MM.1S (cell line): ENCODE data around the gene ERC2.

Experiments
- CTCF ChIP-seq: fragments of 300-600 bp; sonication (generic); IDR thresholded peaks from 2 replicates; pipeline ENCODE4 v1.5.1; 2016; ENCODE audit warnings: antibody characterized with exemption, low read length, mixed read lengths
- EZH2 ChIP-seq: fragments of 300-600 bp; sonication (generic); optimal IDR thresholded peaks from 2 replicates; pipeline ENCODE3; 2017; ENCODE audit warnings: low read depth, mild to moderate bottlenecking, antibody characterized with exemption, low read length, mixed read lengths

GRCh38 chr3:56019490-56020146 is 448.6 kb downstream of the ERC2 start:
- TF ChIP-seq CTCF (no peak), EZH2 (no peak)
